ENCODE results near the gene SPAG4. TPM values are rescaled to one million over a fixed set of nuclear protein-coding genes. Genes with fewer than 3 reads are reported as not detected.

Gene SPAG4
- polyA plus RNA-seq, 1 experiment, result 11.4 TPM

GRCh38 chr20:35598476-35598875, 17.2 kb upstream of the SPAG4 start:
- no peak overlapping the region for H3K4me3 ChIP-seq (ENCODE audit: low read depth, low read length)
- peaks cover 12% of the 10 kb centered on the region for H3K27me3 ChIP-seq (ENCODE audit: control insufficient read depth, insufficient read depth, low read length)
- no peak for TF ChIP-seq CTCF (IDR thresholded peaks at IDR 0.05; ENCODE audit: insufficient read depth, low read depth, low read length)
- POLR2A ChIA-PET, result no interaction called here
- no peaks in the 10 kb centered on the region for H3K36me3 ChIP-seq (ENCODE audit: control insufficient read depth, insufficient read depth, low read length)
- DNase-seq (ENCODE audit: low read depth), result no peak
- CTCF ChIA-PET, result interaction anchor here (0.8 kb wide), 1 partner anchor 11 kb away, joined by 5 read pairs; no protein-coding TSS in a partner anchor

GRCh38 chr20:35598899-35599775, 16.5 kb upstream of the SPAG4 start:
- ChIA-PET CTCF (interaction anchor here (0.8 kb wide), 1 partner anchor 10 kb away, joined by 5 read pairs; no protein-coding TSS in a partner anchor), POLR2A (no interaction called here)
- DNase-seq (ENCODE audit: low read depth), result no peak
- TF ChIP-seq CTCF (IDR thresholded peaks at IDR 0.05; ENCODE audit: insufficient read depth, low read depth, low read length), result no peak
- Histone ChIP-seq H3K4me3 (ENCODE audit: low read depth, low read length) (no peak overlapping the region), H3K36me3 (ENCODE audit: control insufficient read depth, insufficient read depth, low read length) (no peaks in the 10 kb centered on the region), H3K27me3 (ENCODE audit: control insufficient read depth, insufficient read depth, low read length) (peaks cover 12% of the 10 kb centered on the region)

- POLR2A ChIA-PET, result no interaction called here
- TF ChIP-seq CTCF (IDR thresholded peaks at IDR 0.05; ENCODE audit: insufficient read depth, low read depth, low read length), result no peak
- CTCF ChIA-PET, result no interaction called here
- Histone ChIP-seq H3K36me3 (ENCODE audit: control insufficient read depth, insufficient read depth, low read length) (no peaks in the 10 kb centered on the region), H3K27me3 (ENCODE audit: control insufficient read depth, insufficient read depth, low read length) (peaks cover 12% of the 10 kb centered on the region), H3K4me3 (ENCODE audit: low read depth, low read length) (no peak overlapping the region)
- no peak for DNase-seq (ENCODE audit: low read depth)
Observed at GRCh38 chr20:35599776-35600120, 15.9 kb upstream of the SPAG4 start.

GRCh38 chr20:35600176-35600992, 15.2 kb upstream of the SPAG4 start:
- no peak for DNase-seq (ENCODE audit: low read depth)
- no peak overlapping the region; the same call in 1 of the 2 replicates for H3K4me3 ChIP-seq (ENCODE audit: low read depth, low read length)
- H3K36me3 ChIP-seq (ENCODE audit: control insufficient read depth, insufficient read depth, low read length), result no peaks in the 10 kb centered on the region
- no peak for TF ChIP-seq CTCF (IDR thresholded peaks at IDR 0.05; ENCODE audit: insufficient read depth, low read depth, low read length)
- CTCF ChIA-PET, result interaction anchor here (0.9 to 1.7 kb wide), 3 partner anchors 9 to 18 kb away, joined by 3 to 6 read pairs (median 4); no protein-coding TSS in a partner anchor
- peaks cover 12% of the 10 kb centered on the region for H3K27me3 ChIP-seq (ENCODE audit: control insufficient read depth, insufficient read depth, low read length)
- POLR2A ChIA-PET, result no interaction called here
